HepG2 (cell line): Measurements from ENCODE around the gene CSMD2. TPM values are rescaled to one million over a fixed set of nuclear protein-coding genes. Genes with fewer than 3 reads are reported as not detected.

Experiments
- CBFB ChIP-seq: sonication (generic); formaldehyde crosslinking; IDR thresholded peaks from 2 replicates; pipeline ENCODE4 v1.4.0; 2020; ENCODE audit warnings: missing genetic modification reagents
- GABPA ChIP-seq, 2 experiments: IDR thresholded peaks; 2 replicates each; pipeline ENCODE4 v1.6.1; 2011 to 2016; ENCODE audit warnings: low read depth in 2 of 2, low read length in 1 of 2, missing biosample characterization in 1 of 2, missing genetic modification characterization in 1 of 2
- HOXA7 ChIP-seq: sonication (generic); formaldehyde crosslinking; IDR thresholded peaks from 2 replicates; pipeline ENCODE4 v1.8.1; 2022; ENCODE audit warnings: mild to moderate bottlenecking, missing genetic modification reagents, moderate library complexity
- IRF2 ChIP-seq: IDR thresholded peaks from 2 replicates; pipeline ENCODE4 v1.6.1; 2018; ENCODE audit warnings: missing genetic modification reagents, missing compliant biosample characterization
- MBNL3 ChIP-seq: fragments of 250-450 bp; sonication (Bioruptor Pico); conservative IDR thresholded peaks from 2 replicates; pipeline ENCODE4 v1.8.0; 2022; ENCODE audit warnings: mild to moderate bottlenecking, inconsistent platforms
- TFE3 ChIP-seq: IDR thresholded peaks from 2 replicates; pipeline ENCODE4 v1.6.1; 2016
- TOE1 ChIP-seq: sonication (generic); formaldehyde crosslinking; IDR thresholded peaks from 2 replicates; pipeline ENCODE4 v1.4.0; 2020; ENCODE audit warnings: mild to moderate bottlenecking, missing genetic modification reagents
- ZFP1 ChIP-seq: IDR thresholded peaks from 2 replicates; pipeline ENCODE4 v1.6.1; 2016
- ZGPAT ChIP-seq: IDR thresholded peaks from 2 replicates; pipeline ENCODE4 v1.6.1; 2016; ENCODE audit warnings: mild to moderate bottlenecking
- ZNF274 ChIP-seq: sonication (generic); formaldehyde crosslinking; IDR thresholded peaks from 2 replicates; pipeline ENCODE4 v1.5.1; 2020; ENCODE audit warnings: mild to moderate bottlenecking, missing genetic modification reagents
- ZNF281 ChIP-seq: sonication (generic); formaldehyde crosslinking; IDR thresholded peaks from 2 replicates; pipeline ENCODE4 v1.4.0; 2020; ENCODE audit warnings: missing genetic modification reagents, borderline replicate concordance
- ZNF740 ChIP-seq: sonication (generic); formaldehyde crosslinking; IDR thresholded peaks from 2 replicates; pipeline ENCODE4 v1.4.0; 2020; ENCODE audit warnings: missing genetic modification reagents
- polyA plus RNA-seq, 8 experiments: library from polyadenylated mRNA; depleted of rRNA in 3 of 8; stranded (reverse) in 7 of 8; unstranded in 1 of 8; fragments of >200 nt; fragmentation: Illumina TruSeq in 4 of 8; extraction: Trizol in 4 of 8; gene quantifications; 2 replicates each; pipeline versions ENCODE4 v1.2.1 to v1.2.3, GENCODE V29; 2011 to 2016; ENCODE audit warnings: low read depth in 4 of 8, missing spikeins in 1 of 8, mixed read lengths in 1 of 8; ENCODE audit not compliant: insufficient read depth in 1 of 8
- total RNA-seq, 5 experiments: library from RNA; depleted of rRNA; stranded (reverse); fragments of >200 nt; fragmentation: Illumina TruSeq; extraction: Trizol; gene quantifications; 2 replicates each; pipeline ENCODE4 v1.2.3, GENCODE V29; 2016; ENCODE audit warnings: low read depth in 1 of 5

The CSMD2 gene
- total and polyA plus RNA-seq, 2 of the 13 experiments (the other 11 are each of a cell fraction or from before 2014, with no cell fraction given): not detected

GRCh38 chr1:33741749-33742148 is 423.3 kb downstream of the CSMD2 start (continued):
- no peak for TF ChIP-seq ZNF281 (CRISPR knock-in tag)
- no peak for TF ChIP-seq GABPA (IDR thresholded peaks at IDR 0.05; ENCODE audit: low read depth, low read length)
- no peak for TF ChIP-seq GABPA (CRISPR knock-in tag; IDR thresholded peaks at IDR 0.05; ENCODE audit: low read depth)
- no peak for TF ChIP-seq TOE1 (CRISPR knock-in tag)
- TF ChIP-seq HOXA7 (CRISPR knock-in tag): no peak
- TF ChIP-seq TFE3: no peak
- no peak for TF ChIP-seq ZFP1 (CRISPR knock-in tag)
- no peak for TF ChIP-seq ZGPAT (CRISPR knock-in tag)
- no peak for TF ChIP-seq IRF2 (CRISPR knock-in tag)
- TF ChIP-seq CBFB (CRISPR knock-in tag): no peak
- no peak for TF ChIP-seq ZNF740
- no peak for TF ChIP-seq ZNF274
- TF ChIP-seq MBNL3 (CRISPR knock-in tag): no peak
